Endometrium (tissue), 2 donors: ENCODE measurements around the gene FLNA.

Source experiments
- FAIRE-seq: peaks from 2 replicates; lab custom pipeline; 2012; peaks lifted over from hg19 to GRCh38; lab: Jason Lieb, UNC
- donor health status: control.
- donor health status: control.

The FLNA gene

DNA sequence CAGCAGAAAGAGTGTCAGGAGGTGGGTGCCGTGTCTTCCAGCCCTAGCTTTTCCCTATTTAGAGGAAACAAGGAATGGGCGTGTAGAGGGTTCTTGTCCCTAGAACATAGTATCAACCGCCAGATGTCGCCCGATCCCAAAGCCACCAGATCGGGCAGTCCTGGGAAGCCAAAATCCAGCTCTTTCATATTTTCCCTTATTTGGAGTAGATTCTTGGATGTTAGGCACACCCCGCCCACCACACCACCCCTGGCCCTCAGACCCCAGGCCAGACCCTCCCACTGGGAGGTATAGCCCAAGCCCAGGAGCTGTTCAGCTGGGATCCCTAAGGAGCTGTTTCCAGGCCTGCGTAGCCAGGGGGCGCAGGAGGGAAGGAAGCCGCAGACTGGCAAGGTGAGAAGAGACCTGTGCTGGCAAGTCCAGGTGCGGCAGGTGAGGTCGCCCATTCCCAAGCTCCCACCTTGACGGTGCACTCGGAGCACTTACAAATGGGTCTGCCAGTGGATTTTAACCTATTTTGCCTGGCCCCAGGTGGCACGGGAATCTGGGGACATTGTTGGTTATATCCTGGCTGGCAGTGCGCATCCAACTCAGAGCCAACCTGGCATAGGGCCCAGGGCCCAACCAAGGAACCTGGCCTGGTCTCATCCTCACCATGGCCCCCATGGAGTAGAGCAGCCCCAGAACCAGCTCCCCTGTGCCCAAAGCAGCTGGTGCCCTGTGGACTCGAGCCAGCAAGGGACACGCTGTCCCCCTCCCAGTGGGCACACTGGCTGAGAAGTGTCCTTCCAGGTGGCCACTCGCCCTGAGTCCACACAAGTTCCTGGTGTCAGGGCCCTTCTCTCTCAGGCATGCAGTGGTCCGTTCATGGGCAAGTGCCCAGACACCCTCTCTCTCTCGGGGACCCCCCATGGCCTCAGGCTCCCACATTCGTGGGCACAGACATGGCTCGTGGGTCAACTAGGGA, 811 bp downstream of the FLNA start:
- no peak for FAIRE-seq

DNA sequence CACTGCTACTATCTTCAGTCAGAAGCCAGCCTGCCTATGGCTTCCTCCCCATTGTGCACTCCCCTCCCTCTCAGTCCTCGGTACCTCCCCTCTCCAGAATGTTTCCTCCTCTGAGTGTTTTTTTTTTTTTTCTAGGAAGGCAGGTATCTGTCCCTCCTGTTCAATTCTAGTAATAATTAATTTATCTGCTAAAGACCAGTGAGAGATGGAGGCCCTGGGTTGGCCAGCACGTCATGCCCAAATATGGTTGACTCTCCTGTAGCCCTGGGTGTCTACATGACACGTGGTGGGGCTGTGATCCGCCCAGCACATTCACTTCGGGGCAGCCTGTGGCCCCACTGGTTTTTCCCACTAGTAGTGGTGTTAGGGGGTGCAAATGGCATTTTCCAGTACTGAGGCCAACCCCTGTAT, 1.8 kb downstream of the FLNA start:
- no peak for FAIRE-seq

DNA sequence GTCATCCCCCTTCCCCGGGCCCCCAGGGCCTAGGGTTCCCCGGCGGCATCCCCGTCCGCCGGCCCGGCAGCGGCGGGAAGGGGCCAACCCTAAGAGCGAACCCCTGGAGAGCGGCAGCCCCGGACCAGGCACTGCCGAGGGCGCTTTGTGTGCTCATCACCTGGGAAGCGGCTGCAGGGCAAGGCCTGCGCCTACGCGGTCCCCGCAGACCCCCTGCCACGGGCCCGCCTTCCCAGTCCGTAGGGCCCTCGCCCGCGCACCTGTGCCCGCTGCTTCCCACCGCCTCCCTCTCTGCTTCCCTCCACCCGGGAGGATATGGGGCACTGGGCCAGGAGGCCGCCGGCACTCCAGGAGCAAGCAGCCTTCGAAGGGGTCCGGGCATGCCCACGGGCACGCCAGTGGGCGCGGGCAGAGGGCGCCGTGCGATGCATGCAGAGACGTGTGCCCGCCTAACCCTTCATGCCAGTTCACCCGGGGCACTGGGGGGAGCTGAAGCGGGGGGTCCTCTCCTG, 2.6 kb downstream of the FLNA start:
- no peak for FAIRE-seq

DNA sequence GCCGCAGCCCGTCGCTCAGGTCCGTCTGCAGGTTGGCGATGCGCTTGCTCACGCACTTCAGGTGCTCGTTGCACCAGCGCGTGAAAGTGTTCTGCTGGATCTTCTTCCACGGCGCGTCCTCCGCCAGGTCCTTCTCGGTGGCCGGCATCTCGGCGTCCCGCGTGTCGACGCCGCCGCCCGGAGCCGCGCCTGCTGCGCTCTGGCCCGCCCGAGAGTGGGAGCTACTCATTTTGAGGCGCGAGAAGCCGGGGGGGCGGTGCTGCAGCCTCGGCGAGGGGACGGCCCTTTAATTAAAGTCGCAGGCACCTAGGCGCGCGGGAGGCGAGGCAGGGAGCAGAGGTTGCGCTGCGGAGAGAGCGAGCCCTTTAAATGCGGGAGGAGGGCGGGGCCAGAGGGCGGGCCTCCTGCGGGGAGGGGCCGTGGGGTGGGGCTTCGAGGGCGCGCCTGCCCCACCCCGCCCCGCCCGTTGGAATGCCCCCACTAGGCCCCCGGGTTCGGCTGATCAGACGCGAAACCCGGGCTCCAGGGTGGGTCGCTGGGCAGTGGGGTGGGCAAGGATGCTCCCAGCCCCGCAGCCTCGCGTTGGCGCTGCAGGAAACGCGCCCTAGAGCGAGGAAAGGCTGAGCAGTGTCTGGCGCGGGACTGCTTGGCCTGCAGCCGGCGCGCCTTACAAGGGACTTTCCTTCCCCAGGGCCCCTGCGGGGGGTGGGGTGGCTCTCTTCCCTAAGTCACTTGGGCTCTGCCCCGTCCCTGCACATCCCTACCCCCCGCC, 3.2 kb downstream of the FLNA start:
- FAIRE-seq, result no peak

DNA sequence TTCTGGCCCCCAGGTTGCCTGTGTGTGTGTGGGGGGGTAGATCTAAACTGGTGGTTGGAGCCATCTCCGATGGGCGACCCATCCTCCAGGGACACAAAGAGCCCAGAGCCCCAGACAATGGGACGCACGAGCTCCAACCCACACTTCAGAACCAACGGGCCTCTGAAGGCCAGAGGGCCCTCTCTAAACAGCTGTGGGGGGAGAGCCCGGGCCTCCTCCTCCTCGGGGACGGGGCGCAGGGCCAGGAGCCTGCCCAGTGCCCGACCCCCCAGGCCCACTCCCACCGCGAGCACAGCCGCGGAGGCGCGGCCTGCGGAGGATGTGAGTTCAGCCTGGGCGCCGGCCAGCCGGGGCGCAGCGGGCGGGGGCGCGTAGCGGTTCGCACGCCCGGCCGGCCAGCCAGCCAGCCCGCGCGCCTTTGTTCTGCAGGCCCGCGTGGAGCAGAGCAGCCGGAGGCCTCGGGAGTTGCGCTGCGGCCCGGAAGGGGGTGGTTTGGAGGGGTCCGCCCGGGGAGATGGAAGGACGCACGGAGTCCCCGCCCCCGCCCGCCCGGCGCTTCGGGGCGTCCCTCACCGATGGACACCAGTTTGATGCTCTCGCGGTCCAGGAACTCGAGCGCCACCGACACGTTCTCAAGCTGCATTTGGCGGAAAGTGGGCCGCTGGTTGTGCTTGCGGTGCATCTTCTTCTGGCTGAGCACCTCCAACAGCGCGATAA, 4.0 kb downstream of the FLNA start:
- FAIRE-seq, result no peak

DNA sequence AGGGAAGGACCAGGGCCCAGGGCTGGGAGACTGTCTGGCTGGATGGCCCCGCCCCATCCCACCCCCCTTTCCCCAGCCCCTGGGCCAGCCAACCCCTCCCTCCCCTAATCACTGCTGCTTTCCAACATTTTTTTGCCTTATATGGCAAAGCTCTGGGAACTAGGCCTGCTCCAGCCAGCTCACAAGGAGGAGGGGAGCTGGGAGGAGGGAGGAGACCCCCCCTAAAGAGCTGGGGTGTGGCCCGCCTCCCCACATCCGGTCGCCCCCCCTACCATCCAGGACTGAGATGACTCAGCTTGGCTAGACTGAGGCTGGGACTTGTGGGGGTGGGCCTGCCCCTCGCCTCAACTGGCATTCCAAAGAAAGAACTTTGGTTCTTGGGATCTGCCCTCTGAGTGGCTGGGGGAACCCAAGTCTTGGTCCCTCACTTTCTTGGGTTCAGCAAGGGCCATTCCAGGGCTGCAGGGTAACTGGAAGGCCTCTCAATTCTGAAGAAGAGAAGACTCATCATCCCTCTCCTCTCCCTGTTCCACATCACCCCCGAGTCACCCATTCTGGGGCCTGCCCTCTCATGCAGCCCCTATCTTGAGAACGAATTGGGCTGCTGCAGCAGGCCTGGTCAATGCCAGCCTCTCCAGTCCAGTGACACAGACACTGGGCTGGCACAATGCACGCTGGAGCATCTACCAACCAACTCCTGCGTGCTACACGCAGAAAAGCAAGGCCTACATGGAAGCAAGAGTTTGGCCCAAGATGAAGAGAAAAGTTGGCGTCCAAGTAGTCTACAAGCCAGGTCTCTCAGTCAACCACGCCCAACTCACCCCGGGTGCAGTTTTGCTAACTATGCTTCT, 4.8 kb downstream of the FLNA start:
- peak; percentile 45 for FAIRE-seq

DNA sequence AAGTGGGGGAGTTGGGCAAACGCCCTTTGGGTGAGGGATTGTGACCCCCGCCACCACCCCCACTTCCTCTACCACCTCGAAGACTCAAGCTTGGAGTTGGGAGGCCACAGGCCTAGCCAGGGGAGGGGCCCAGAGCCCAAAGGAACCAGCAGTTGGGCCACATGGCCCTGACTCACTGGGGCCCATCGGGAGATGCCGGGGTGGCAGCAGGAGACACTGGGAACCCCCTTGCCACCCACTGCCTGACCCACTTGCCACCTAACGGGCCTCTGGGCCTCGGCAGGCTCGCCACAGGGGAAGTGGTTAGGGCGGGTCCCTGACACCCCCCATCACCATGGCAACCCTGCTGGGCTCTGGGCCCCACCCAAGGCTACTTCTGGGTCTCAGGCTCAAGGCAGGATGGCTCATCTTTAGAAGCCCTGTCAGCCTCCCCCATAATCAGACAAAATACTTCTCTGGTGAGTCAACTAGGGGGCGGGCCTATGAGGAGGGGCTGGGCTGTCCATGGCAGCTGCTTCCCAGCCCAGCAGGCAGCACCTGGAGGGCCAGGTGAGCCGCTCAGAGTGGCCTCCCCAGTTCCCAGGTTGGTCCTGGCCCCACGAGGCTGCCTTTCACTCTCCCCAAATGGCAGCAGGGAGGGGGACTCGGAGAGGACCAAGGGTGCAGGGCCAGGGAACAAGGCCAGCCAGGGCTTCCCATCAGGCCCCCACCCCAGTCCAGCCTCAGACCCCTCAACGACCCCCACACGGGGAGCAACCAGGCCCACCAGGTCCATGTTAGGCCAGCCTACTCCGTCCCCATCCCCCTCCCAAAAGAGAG, 5.6 kb downstream of the FLNA start:
- FAIRE-seq, result no peak

DNA sequence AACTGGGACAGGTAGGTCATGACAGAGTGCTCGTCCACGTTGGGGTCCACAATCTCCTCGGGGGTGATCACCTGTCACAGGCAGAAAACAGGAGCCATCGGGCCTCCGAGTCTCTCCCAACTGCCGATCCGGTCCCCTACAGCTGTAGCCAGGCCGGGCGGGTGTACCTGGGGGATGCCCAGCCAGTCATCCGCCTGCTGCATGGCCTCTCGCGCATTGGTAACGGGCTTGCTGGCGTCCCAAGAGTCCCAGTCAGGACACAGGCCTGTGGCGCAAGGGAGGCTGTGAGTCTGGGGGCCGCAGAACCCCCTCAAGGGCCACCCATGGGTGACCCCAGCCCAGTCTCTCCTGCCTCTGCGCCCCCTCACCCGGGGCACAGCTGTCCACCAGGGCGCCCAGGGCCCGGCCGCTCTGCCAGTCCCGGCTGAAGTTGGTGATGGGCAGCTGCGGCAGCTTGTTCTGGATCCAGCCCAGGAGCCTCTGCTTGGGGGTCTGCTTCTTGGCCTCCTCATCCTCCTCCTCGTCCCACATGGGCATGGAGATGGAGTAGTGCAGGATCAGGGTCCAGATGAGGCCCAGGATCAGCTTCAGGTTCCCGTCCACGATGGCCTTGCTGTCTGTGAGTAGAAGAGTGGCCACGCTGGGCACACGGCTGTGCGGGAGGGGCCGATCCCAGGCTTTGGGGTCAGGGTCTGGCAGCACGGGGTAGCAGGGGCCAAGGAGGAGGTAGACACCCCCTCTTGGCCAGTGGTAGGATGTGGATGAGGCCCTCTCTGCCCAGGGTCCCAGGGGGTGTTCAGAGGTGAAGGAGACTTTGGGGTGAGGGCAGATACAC, 6.7 kb downstream of the FLNA start:
- no peak for FAIRE-seq

DNA sequence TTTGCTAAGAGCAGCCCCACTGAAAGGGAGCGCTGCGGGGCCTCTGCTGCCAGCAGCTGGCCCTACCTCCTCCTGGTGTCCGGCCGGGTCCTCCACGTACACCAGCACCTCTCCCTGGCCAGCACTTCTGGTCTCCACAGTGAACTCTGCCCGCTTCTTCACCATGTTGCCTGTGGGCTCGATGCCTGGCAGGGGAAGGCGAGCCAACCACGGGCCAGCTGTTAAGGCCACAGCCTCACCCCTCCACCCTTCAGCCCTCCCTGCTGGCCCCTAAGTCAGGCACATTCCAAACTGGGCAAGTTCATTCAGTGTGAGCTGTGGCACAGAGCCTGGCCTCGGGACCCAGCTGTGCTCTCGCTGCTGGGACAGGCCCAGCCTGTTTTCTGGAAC, 7.8 kb downstream of the FLNA start:
- no peak for FAIRE-seq

DNA sequence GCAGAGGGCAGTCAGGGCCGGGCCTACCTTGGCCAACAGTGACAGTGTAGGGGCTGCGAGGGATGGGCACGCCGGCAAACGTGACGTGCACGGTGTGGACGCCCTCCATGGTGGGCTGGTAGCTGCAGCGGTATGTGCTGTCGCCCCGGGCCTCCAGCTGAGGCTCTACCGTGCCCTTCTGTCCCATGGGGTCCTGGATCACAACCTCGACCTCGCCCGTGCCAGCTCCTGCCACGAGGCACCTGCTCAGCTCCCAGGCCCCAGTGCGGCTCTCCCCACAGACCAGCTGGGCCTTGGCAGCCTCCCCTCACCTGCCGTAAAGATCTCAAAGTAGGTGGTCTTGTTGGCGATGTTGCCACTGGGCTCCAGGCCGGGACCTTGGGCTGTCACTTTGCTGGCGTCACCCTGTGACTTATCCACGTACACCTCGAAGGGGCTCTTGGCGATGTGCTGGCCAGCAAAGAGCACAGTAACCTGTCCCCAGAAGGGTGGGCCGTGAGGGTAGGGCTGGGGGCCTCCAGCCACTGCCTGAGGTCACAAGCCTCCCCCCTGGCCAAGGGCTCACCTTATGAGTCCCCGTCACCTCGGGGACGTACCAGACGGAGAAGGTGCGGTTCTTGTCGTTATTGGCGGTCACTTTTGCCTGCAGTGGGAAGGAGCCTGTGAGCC, 8.3 kb downstream of the FLNA start:
- FAIRE-seq, result no peak

DNA sequence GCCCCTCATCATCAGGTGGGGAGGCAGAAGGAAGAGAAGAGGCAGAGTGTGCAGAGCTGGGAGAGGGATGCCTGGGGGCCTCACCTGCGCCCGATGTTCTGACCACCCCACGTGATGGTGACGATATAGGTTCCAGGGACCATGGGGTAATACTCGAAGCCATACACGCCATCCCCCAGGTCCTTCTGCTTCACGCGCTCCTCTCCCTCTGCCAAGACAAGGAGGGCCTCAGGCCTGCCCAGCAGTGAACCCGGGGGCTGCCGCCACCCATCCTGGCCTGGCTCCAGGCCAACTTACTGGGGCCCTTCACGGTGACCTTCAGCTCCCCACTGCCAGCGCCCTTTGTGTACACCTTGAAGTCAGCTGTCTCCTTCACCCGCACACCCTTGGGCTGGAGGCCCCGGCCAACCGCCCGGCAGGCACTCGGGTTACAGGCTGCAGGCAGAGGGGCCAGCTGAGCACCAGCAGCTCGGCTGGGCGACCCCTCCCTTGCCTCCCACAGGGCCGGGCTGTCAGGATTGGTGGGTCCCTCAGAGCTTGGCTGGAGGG, 9.3 kb downstream of the FLNA start:
- FAIRE-seq, result no peak

DNA sequence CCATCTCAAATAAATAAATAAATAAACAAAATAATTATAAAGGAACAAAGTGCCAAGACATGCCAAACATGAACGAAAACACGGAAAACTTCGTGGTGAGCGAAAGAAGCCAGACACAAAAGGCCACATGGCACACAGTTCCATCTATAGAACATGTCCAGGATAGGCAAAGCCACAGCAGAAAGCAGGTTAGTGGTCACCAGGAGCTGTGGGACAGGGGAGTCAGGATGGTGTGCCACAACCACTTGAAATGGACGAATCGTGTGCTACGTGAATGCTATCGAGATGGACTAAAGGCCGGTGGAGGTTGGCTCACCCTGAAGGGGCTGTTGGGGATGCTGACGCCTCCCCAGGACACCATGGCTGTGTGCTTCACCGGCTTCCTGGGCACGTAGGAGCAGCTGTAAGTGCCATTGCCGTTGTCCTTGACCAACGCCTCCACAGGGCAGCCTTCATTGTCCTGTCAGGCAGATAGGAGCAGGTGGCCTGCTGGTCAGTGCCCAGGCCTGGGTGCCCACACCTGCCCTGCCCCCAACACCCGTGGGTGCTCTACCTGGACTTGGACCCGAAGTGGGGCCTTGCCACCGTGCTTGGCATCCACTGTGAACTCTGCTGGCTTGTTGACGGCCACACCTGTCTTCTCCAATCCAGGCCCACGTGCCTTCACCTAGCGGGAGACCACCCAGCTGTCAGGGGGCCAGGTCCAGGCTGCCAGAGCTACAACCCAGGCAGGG, 10.6 kb downstream of the FLNA start:
- no peak for FAIRE-seq

DNA sequence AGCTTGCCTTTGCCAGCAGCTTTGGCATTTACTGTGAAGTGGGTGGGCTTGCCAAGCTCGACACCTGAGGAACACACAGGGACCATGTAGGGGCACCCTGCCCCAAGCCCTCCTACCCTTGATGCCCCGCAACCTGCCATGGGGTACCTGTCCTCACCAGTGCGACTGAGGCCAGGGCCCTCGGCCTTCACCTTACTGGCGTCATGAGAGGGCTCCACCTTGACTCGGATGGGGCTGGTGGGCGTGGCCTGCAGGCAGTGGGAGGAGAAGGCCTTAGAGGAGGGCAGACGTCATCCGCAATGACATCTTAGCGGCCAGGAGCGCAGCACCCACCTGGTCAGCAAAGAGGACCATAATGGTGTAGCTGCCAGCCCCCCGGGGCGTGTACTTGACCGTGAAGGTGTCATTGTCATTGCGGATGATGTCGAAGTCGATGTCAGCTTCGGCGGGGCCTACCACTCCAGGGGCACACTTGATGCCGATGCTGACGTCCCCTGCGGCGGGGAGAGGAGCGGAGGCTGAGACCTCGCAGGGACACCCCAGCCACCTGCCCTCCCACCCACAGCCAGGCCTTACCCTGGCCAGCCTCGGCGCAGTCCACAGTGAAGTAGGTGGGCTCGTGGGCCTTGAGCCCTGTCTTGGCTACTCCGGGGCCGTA, 12.2 kb downstream of the FLNA start:
- no peak for FAIRE-seq

DNA sequence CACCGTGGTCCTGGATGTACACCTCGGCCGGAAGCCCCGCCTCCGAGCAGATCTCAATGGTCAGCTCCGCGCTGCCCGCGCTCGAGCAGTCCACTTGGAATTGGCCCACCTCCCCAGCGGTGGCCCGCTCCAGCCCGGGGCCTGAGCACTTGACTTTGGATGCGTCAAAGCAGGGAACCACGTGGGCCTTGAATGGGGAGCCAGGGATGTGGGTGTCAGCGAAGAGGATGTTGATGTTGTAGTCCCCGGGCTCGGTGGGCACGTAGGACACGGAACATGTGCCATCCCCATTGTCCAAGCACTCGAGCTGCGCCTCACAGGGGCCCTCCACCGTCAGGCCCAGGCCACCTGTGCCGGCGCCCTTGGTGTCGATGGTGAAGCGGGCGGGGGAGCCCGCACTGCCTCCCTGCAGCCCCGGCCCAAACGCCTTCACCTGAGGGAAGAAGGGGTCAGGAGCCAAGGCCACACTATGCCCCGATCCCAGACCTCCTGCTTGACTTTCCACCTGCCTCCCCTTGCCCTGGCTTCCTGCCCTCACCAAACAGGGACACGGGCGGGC, 14.2 kb downstream of the FLNA start:
- FAIRE-seq, result no peak

DNA sequence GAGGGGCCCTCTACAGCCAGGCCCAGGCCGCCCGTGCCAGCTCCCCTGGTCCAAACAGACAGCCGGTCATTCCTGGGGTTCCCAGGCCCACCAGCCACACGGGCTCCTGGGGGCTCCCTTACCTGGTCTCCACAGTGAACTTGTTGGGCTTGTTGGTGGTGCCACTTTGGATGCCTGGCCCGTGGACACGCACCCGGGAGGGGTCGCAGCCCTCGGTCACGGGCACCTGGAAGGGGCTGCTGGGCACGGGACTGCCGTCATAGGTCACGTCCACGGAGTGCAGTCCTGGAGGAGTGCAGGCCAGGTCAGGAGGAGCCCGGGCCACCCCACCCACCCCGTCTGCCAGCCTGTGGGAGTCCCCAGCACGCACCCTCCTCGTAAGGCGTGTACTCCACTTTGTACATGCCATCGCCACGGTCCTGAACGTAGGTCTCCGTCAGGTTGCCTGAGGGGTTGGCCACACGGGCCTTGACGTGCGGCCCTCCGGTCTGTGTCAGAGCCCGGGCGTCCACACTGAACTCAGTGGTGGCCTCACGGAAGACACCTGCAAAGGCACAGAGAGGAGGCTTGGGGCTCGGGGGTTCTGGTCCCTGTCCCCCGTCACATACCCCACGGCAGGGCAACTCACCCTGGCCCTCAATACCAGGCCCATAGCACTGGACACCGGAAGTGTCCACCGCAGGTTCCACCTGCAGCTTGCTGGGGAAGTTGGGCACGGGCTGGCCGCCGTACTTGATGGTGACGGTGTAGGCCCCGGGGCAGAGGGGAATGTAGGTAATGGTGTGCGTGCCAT, 14.9 kb downstream of the FLNA start:
- FAIRE-seq, result no peak

DNA sequence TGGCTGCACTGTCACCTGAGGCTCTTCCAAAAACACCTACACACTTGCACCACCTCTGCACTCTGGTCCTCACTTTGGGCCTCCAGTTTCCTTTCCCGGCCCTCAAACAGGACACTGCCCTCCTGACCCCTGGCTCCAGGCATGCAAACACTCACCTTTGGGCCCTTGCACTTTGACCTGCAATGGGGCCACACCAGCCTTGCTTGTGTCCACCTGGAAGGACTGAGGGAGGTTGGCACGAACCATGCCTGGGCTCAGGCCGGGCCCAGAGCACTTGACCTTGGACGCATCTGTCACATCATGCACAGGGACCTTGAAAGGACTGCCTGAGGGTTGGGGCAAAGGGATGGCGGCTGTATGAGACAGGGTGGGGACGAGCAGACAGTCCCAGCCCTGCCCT, 15.6 kb downstream of the FLNA start:
- no peak for FAIRE-seq
